ENCODE measurements around the gene PRDM7. TPM values are rescaled to one million over a fixed set of nuclear protein-coding genes. Genes with fewer than 3 reads are reported as not detected.

The PRDM7 gene
- total RNA-seq, 1 donor from 2014 or later = not detected

DNA sequence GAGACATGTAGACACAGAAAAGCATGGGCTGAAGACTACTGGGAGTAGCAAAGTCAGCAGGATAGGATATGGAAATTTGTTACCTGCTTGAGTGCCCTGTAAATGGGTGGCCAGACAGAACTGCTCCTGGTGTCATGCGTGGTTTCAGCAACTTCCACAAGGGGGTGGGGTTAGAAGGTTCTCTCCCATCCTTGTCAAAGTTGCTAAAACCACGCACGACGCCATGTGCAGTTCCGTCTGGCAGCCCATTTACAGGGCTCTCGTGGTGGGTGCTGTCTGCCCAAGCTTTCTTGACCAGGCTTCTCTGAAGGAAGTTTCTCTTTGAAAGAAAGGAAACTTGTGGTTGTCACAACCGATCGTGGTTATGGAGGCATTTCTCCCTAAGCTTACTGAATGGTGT lies 51.0 kb downstream of the PRDM7 start:
- Mint-ChIP-seq H3K27ac (ENCODE audit: unreplicated experiment) (no peak overlapping the region), H3K27me3 (ENCODE audit: low read depth, unreplicated experiment) (no peaks in the 10 kb centered on the region), H3K9me3 (ENCODE audit: unreplicated experiment) (no peaks in the 10 kb centered on the region), H3K4me3 (ENCODE audit: unreplicated experiment) (peak overlapping the region; percentile 35), H3K4me1 (ENCODE audit: low read depth, unreplicated experiment) (peaks cover 14% of the 10 kb centered on the region), H3K36me3 (ENCODE audit: low read depth, unreplicated experiment) (peaks cover 2% of the 10 kb centered on the region)
- peaks cover 7% of the 10 kb centered on the region for H4K20me1 ChIP-seq (ENCODE audit: insufficient read depth, low read length)
- H3K79me2 ChIP-seq (ENCODE audit: insufficient read depth, low read length) = peaks cover 9% of the 10 kb centered on the region
- no peak for FAIRE-seq
- H3K4me2 ChIP-seq (ENCODE audit: low read length) = no peak overlapping the region
- H3K27me3 ChIP-seq (ENCODE audit: insufficient read depth, low read length) = no peaks in the 10 kb centered on the region
- TF ChIP-seq, protein P1, sequence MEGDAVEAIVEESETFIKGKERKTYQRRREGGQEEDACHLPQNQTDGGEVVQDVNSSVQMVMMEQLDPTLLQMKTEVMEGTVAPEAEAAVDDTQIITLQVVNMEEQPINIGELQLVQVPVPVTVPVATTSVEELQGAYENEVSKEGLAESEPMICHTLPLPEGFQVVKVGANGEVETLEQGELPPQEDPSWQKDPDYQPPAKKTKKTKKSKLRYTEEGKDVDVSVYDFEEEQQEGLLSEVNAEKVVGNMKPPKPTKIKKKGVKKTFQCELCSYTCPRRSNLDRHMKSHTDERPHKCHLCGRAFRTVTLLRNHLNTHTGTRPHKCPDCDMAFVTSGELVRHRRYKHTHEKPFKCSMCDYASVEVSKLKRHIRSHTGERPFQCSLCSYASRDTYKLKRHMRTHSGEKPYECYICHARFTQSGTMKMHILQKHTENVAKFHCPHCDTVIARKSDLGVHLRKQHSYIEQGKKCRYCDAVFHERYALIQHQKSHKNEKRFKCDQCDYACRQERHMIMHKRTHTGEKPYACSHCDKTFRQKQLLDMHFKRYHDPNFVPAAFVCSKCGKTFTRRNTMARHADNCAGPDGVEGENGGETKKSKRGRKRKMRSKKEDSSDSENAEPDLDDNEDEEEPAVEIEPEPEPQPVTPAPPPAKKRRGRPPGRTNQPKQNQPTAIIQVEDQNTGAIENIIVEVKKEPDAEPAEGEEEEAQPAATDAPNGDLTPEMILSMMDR (IDR thresholded peaks at IDR 0.05; ENCODE audit: insufficient read depth, low read depth, low read length) = no peak
- TF ChIP-seq EZH2 (IDR thresholded peaks at IDR 0.05; ENCODE audit: insufficient read depth, low read length) = no peak
- H2AFZ ChIP-seq (ENCODE audit: low read depth, low read length) = no peak overlapping the region
- H3K4me1 ChIP-seq (ENCODE audit: insufficient read depth, low read length) = peaks cover 15% of the 10 kb centered on the region
- H3K27ac ChIP-seq (ENCODE audit: low read depth, low read length) = no peak overlapping the region
- DNase-seq (ENCODE audit: low read depth) = no peak
- H3K36me3 ChIP-seq (ENCODE audit: insufficient read depth, low read length) = no peaks in the 10 kb centered on the region
- no peaks in the 10 kb centered on the region for H3K9me3 ChIP-seq (ENCODE audit: insufficient read depth, low read depth, low read length)
- H3K4me3 ChIP-seq (ENCODE audit: insufficient read depth, low read depth, low read length) = no peak overlapping the region
- no peak overlapping the region for H3K9ac ChIP-seq (ENCODE audit: low read length)

- FAIRE-seq (no peak), DNase-seq (ENCODE audit: low read depth) (no peak)
- no peaks in the 10 kb centered on the region for H3K9me3 ChIP-seq (ENCODE audit: insufficient read depth, low read depth, low read length)
- H3K4me3 Mint-ChIP-seq (ENCODE audit: unreplicated experiment) = peak overlapping the region; percentile 84
- no peaks in the 10 kb centered on the region for H3K9me3 Mint-ChIP-seq (ENCODE audit: unreplicated experiment)
- no peaks in the 10 kb centered on the region for H3K27me3 Mint-ChIP-seq (ENCODE audit: low read depth, unreplicated experiment)
- peak overlapping the region; percentile 98 for H3K4me2 ChIP-seq (ENCODE audit: low read length)
- H3K36me3 Mint-ChIP-seq (ENCODE audit: low read depth, unreplicated experiment) = peaks cover 2% of the 10 kb centered on the region
- peaks cover 27% of the 10 kb centered on the region for H3K4me1 Mint-ChIP-seq (ENCODE audit: low read depth, unreplicated experiment)
- peaks cover 29% of the 10 kb centered on the region for H3K4me1 ChIP-seq (ENCODE audit: insufficient read depth, low read length)
- no peaks in the 10 kb centered on the region for H3K27me3 ChIP-seq (ENCODE audit: insufficient read depth, low read length)
- peak overlapping the region; percentile 86 for H3K9ac ChIP-seq (ENCODE audit: low read length)
- H4K20me1 ChIP-seq (ENCODE audit: insufficient read depth, low read length) = peaks cover 4% of the 10 kb centered on the region
- peaks cover 9% of the 10 kb centered on the region for H3K79me2 ChIP-seq (ENCODE audit: insufficient read depth, low read length)
- no peaks in the 10 kb centered on the region for H3K36me3 ChIP-seq (ENCODE audit: insufficient read depth, low read length)
- peak overlapping the region; percentile 12 for H3K27ac Mint-ChIP-seq (ENCODE audit: unreplicated experiment)
- peak overlapping the region; percentile 78 for H3K4me3 ChIP-seq (ENCODE audit: insufficient read depth, low read depth, low read length)
- peak overlapping the region; percentile 80 for H2AFZ ChIP-seq (ENCODE audit: low read depth, low read length)
- H3K27ac ChIP-seq (ENCODE audit: low read depth, low read length) = peak overlapping the region; percentile 53
- TF ChIP-seq EZH2 (IDR thresholded peaks at IDR 0.05; ENCODE audit: insufficient read depth, low read length) = no peak
- TF ChIP-seq, protein P1 (IDR thresholded peaks at IDR 0.05; ENCODE audit: insufficient read depth, low read depth, low read length) = no peak
Measured at GRCh38 chr16:90023078-90023447, 54.1 kb downstream of the PRDM7 start.

DNA sequence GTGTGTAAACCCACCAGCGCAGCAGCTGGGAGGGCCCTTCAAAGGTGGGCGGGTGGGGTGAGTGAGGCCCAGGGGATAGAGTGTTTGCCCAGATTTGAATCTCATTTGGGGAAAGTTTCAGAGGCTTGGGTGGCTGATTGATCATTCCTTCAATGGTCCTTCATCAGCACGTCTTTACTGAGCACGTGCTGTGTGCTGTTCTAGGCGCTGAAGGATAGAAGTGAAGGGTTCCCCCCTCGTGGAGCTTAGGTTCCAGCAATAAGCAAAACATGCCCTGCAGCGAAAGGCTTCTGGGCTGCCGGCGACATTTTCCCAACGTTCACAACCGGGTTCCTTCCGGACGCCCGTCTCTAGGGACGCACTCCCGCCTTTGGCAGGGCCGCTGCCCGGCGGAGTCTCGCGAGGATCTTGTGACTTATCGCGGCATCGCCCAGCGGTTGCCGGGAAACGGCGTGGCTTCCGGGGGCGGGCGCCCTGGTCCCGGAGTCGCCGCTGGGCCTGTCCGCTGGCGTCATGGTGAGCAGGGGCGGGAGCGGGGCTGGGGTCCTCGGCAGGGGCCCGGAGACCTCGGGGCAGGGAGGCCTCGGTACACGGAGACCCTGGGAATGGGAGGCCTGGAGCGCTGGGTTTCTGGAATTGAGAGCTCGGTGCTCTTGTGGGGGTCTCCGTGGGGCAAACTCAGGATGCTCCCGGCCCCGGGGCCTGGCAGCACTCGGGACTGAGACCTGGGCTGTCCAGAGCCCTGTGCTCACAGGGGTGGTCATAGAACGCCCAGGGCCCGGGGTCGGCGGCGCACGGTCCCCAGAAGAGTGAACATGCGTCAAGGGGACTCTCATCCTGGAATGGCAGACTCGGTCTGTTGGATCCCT lies 54.7 kb downstream of the PRDM7 start:
- H3K27ac Mint-ChIP-seq (ENCODE audit: unreplicated experiment) = peak overlapping the region; percentile 81
- Histone ChIP-seq H3K4me3 (ENCODE audit: insufficient read depth, low read depth, low read length) (peak overlapping the region; percentile 78), H3K27me3 (ENCODE audit: insufficient read depth, low read length) (no peaks in the 10 kb centered on the region), H2AFZ (ENCODE audit: low read depth, low read length) (peak overlapping the region; percentile 80), H3K27ac (ENCODE audit: low read depth, low read length) (peak overlapping the region; percentile 54), H3K79me2 (ENCODE audit: insufficient read depth, low read length) (peaks cover 9% of the 10 kb centered on the region), H3K9me3 (ENCODE audit: insufficient read depth, low read depth, low read length) (no peaks in the 10 kb centered on the region), H3K4me1 (ENCODE audit: insufficient read depth, low read length) (peaks cover 29% of the 10 kb centered on the region), H4K20me1 (ENCODE audit: insufficient read depth, low read length) (peaks cover 9% of the 10 kb centered on the region), H3K9ac (ENCODE audit: low read length) (peak overlapping the region; percentile 86), H3K4me2 (ENCODE audit: low read length) (peak overlapping the region; percentile 98), H3K36me3 (ENCODE audit: insufficient read depth, low read length) (no peaks in the 10 kb centered on the region)
- no peaks in the 10 kb centered on the region for H3K27me3 Mint-ChIP-seq (ENCODE audit: low read depth, unreplicated experiment)
- TF ChIP-seq, protein P1 (IDR thresholded peaks at IDR 0.05; ENCODE audit: insufficient read depth, low read depth, low read length) = no peak
- FAIRE-seq (no peak), DNase-seq (ENCODE audit: low read depth) (peak; percentile 60)
- H3K9me3 Mint-ChIP-seq (ENCODE audit: unreplicated experiment) = no peaks in the 10 kb centered on the region
- peaks cover 27% of the 10 kb centered on the region for H3K4me1 Mint-ChIP-seq (ENCODE audit: low read depth, unreplicated experiment)
- H3K36me3 Mint-ChIP-seq (ENCODE audit: low read depth, unreplicated experiment) = peaks cover 2% of the 10 kb centered on the region
- H3K4me3 Mint-ChIP-seq (ENCODE audit: unreplicated experiment) = peak overlapping the region; percentile 84
